Endothelial cell of umbilical vein (primary cell): Measurements from ENCODE around the gene GSTO2. TPM values are rescaled to one million over a fixed set of nuclear protein-coding genes. Genes with fewer than 3 reads are reported as not detected.

Experiments
- BruUV-seq: library from RNA; stranded (reverse); fragments of 400-500 nt; replicated peaks from 2 replicates; lab custom pipeline; 2021; lab: Mats Ljungman, UMichigan
- CTCF ChIA-PET: fragments of 300-600, 350-600 bp; sonication (Branson Sonifier 250); formaldehyde crosslinking; loops from one replicate; lab custom pipeline; 2021; ENCODE audit warnings: antibody characterized with exemption, inconsistent platforms; lab: Charles Lee
- POLR2A ChIA-PET: fragments of 300-600, 350-600 bp; sonication (Branson Sonifier 250); formaldehyde crosslinking; loops from one replicate; lab custom pipeline; 2021; ENCODE audit warnings: antibody characterized with exemption, inconsistent platforms; lab: Charles Lee
- DNase-seq: peaks from one replicate; pipeline ENCODE4 v3.0.0-alpha.2; 2011; ENCODE audit warnings: low read depth, low spot score
- FAIRE-seq: peaks from 2 replicates; lab custom pipeline; 2011; peaks lifted over from hg19 to GRCh38; lab: Jason Lieb, UNC
- H2AFZ ChIP-seq: 2 replicates; pipeline ENCODE4 v1.6.0; 2012; ENCODE audit warnings: low read depth, low read length, control low read depth, inconsistent platforms
- H3K27ac ChIP-seq: 2 replicates; pipeline ENCODE4 v1.5.1; 2011; ENCODE audit warnings: low read depth, mild to moderate bottlenecking, control low read depth, low read length, moderate library complexity; ENCODE audit not compliant: insufficient read depth
- H3K27me3 ChIP-seq, 2 experiments: 2 replicates each; pipeline versions ENCODE4 v1.6.0 to v1.6.1; 2011; ENCODE audit warnings: low read length in 2 of 2, mixed read lengths in 1 of 2; ENCODE audit not compliant: control insufficient read depth in 2 of 2, insufficient read depth in 2 of 2
- H3K36me3 ChIP-seq, 2 experiments: 2 replicates in 1 of 2; 3 replicates in 1 of 2; pipeline ENCODE4 v1.5.1; 2011; ENCODE audit warnings: low read length in 2 of 2, mild to moderate bottlenecking in 1 of 2, moderate library complexity in 1 of 2; ENCODE audit not compliant: control insufficient read depth in 2 of 2, insufficient read depth in 2 of 2; ENCODE audit errors: extremely low read depth in 1 of 2
- H3K4me1 ChIP-seq: 3 replicates; pipeline ENCODE4 v1.5.1; 2011; ENCODE audit warnings: mild to moderate bottlenecking, low read length; ENCODE audit not compliant: control insufficient read depth, insufficient read depth; ENCODE audit errors: extremely low read depth
- H3K4me2 ChIP-seq: 2 replicates; pipeline ENCODE4 v1.6.1; 2011; ENCODE audit warnings: low read length, control low read depth, mixed read lengths; ENCODE audit not compliant: insufficient read depth
- H3K4me3 ChIP-seq, 3 experiments: fragments of 200-600 bp in 1 of 3; sonication (generic), shearing (Covaris generic) in 1 of 3; replicated peaks in 1 of 3; 2 replicates each; pipeline ENCODE4 v1.5.1; 2011 to 2016; ENCODE audit warnings: control low read depth in 3 of 3, low read length in 3 of 3, mild to moderate bottlenecking in 2 of 3, inconsistent platforms in 1 of 3, low read depth in 1 of 3, moderate library complexity in 1 of 3; ENCODE audit not compliant: insufficient read depth in 1 of 3
- H3K79me2 ChIP-seq: 2 replicates; pipeline ENCODE4 v1.6.0; 2012; ENCODE audit warnings: low read length, inconsistent platforms; ENCODE audit not compliant: control insufficient read depth, insufficient read depth
- H3K9ac ChIP-seq: replicated peaks from 2 replicates; pipeline ENCODE3; 2011; ENCODE audit warnings: low read length, control low read depth; ENCODE audit not compliant: insufficient read depth; ENCODE audit errors: extremely low read depth
- H3K9me1 ChIP-seq: replicated peaks from 3 replicates; pipeline ENCODE4 v1.6.0; 2011; ENCODE audit warnings: mild to moderate bottlenecking, low read length; ENCODE audit not compliant: control insufficient read depth, insufficient read depth; ENCODE audit errors: extremely low read depth
- H3K9me3 ChIP-seq: replicated peaks from 2 replicates; pipeline ENCODE4 v1.5.1; 2012; ENCODE audit warnings: low read length, inconsistent platforms; ENCODE audit not compliant: control insufficient read depth, insufficient read depth
- H4K20me1 ChIP-seq: replicated peaks from 2 replicates; pipeline ENCODE3; 2011; ENCODE audit warnings: mild to moderate bottlenecking, low read length; ENCODE audit not compliant: control insufficient read depth, insufficient read depth; ENCODE audit errors: extremely low read depth
- EZH2 ChIP-seq: IDR thresholded peaks from 2 replicates; pipeline ENCODE4 v1.6.1; 2012; ENCODE audit warnings: borderline replicate concordance, low read depth, mild to moderate bottlenecking, moderate library complexity, low read length, inconsistent platforms; ENCODE audit not compliant: severe bottlenecking
- FOS ChIP-seq: IDR thresholded peaks from 2 replicates; pipeline ENCODE4 v1.6.1; 2011; ENCODE audit warnings: mild to moderate bottlenecking, low read length, moderate library complexity, borderline replicate concordance; ENCODE audit not compliant: insufficient read depth
- GATA2 ChIP-seq: IDR thresholded peaks from 2 replicates; pipeline ENCODE4 v1.7.0; 2011; ENCODE audit warnings: low read depth, mild to moderate bottlenecking, moderate library complexity, mixed read lengths, low read length; ENCODE audit not compliant: insufficient read length, insufficient read depth
- JUN ChIP-seq: IDR thresholded peaks from 2 replicates; pipeline ENCODE4 v1.6.1; 2011; ENCODE audit warnings: borderline replicate concordance, low read depth; ENCODE audit not compliant: insufficient read length, insufficient read depth
- MYC ChIP-seq: IDR thresholded peaks from one replicate; pipeline ENCODE4 v1.6.1; 2011; ENCODE audit warnings: mild to moderate bottlenecking, low read depth, low read length
- POLR2A ChIP-seq: IDR thresholded peaks from 2 replicates; pipeline ENCODE4 v1.6.1; 2012; ENCODE audit warnings: low read depth, mild to moderate bottlenecking, control low read depth, low read length
- POLR2AphosphoS5 ChIP-seq: IDR thresholded peaks from 2 replicates; pipeline ENCODE4 v1.6.1; 2012; ENCODE audit warnings: low read depth, mild to moderate bottlenecking, control low read depth, low read length, moderate library complexity; ENCODE audit not compliant: insufficient read depth
- dilution Hi-C: fragments of 300-500 bp; cut with MboI; formaldehyde crosslinking; loops from one replicate; pipeline ENCODE4 v1.15.0; 2019; ENCODE audit warnings: low sequenced_read_pairs; ENCODE audit not compliant: extremely low pct_ligation_motif_present
- intact Hi-C: fragments of 100-400 bp; cut with micrococcal nuclease; formaldehyde crosslinking; loops from one replicate; pipeline ENCODE4 v1.10.0; 2022
- polyA plus RNA-seq, 4 experiments: library from polyadenylated mRNA; depleted of rRNA in 3 of 4; stranded (reverse) in 3 of 4; unstranded in 1 of 4; fragments of >200 nt; gene quantifications; 2 replicates each; pipeline versions ENCODE4 v1.2.1 to v1.2.3, GENCODE V29; 2011 to 2012; ENCODE audit warnings: missing spikeins in 1 of 4
- total RNA-seq: library from RNA; stranded (reverse); gene quantifications from 2 replicates; pipeline ENCODE4 v1.2.3, GENCODE V29; 2021
- TF ChIP-seq, protein P1 (sequence below): IDR thresholded peaks from 2 replicates; pipeline ENCODE4 v1.6.1; 2011; ENCODE audit not compliant: insufficient read depth, insufficient read length
- TF ChIP-seq, protein P2 (sequence below), 2 donors: IDR thresholded peaks; 1 replicate in 1 of 2; 2 replicates in 1 of 2; pipeline ENCODE4 v1.5.1; 2011; ENCODE audit warnings: low read length in 2 of 2, mild to moderate bottlenecking in 2 of 2, moderate library complexity in 2 of 2, control low read depth in 1 of 2, inconsistent platforms in 1 of 2, low read depth in 1 of 2; ENCODE audit not compliant: insufficient read depth in 1 of 2; ENCODE audit errors: extremely low read depth in 1 of 2

GSTO2 gene
- total and polyA plus RNA-seq, 2 donors (not counting 3 experiments of a cell fraction or from before 2014, with no cell fraction given) = 0.84 to 1.4 TPM

DNA sequence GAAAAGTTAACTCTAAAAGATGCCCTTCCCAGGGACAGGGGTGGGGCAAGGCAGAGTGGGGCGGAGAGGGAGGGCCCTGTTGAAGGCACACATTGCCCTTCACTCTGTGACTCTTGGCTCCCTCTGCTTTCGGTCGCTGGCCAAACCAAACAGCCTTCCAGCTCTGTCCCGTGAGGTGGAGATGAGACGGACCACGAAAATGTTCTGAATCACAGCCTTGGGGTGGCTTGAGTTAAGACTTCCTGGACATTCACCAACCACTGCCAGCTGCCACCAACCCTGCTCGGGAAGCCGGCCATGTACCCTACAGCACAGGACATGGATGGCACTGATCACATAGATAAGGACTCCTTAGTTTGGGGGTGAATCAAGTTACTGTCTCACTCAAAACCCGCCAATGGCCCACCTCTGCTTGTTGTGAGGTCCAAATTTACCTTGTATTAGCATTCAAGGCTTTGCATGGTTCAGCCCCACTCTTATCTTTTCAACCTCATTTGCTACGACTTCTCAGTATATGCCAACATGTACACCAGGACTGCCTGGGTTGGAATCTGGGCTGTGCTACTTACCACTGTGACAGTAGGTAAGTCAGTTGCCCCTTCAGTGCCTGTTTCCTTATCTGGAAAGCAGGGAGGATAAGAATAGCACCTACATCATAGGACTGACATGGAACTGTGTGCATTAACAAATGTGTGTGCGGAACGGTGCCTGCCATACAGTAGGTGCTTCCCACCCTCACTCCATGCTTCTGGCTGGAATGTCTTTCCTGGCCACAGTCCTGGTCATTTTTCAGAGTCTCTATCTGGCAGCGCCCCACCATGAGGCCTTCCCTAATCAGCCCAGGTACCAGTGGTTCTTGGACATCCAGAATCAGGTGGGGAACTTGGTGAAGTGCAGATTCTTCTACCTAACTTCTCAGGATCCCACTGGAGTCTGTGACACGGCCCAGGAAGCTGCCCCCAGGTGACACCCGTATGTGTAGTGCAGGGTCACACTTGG is 41.3 kb downstream of the GSTO2 start:
- Histone ChIP-seq H3K9me3 (no peaks in the 10 kb centered on the region), H3K9ac (no peak overlapping the region), H3K79me2 (peaks cover 52% of the 10 kb centered on the region), H2AFZ (no peak overlapping the region), H3K4me2 (no peak overlapping the region), H3K9me1 (no peaks in the 10 kb centered on the region), H3K4me1 (peaks cover 12% of the 10 kb centered on the region), H3K27me3 (no peaks in the 10 kb centered on the region), H4K20me1 (no peaks in the 10 kb centered on the region), H3K27ac (no peak overlapping the region), H3K4me3 (no peak overlapping the region), H3K36me3 (peaks cover 11 to 24% of the 10 kb centered on the region in 2 experiments)
- intact Hi-C loops (no loop called here), dilution Hi-C loops (no loop called here)
- DNase-seq = peak; percentile 57
- CTCF ChIA-PET = interaction anchor here (0.6 to 3.8 kb wide), 8 partner anchors 8 to 43 kb away, joined by 3 to 15 read pairs (median 4); partner anchors contain the start of gene CFAP58
- no TSS peak for BruUV-seq
- POLR2A ChIA-PET = interaction anchor here (1.1 kb wide), 1 partner anchor 21 kb away, joined by 4 read pairs; no protein-coding TSS in a partner anchor
- TF ChIP-seq GATA2 (peak; percentile 57), JUN (no peak)
- FAIRE-seq = peak; percentile 79

DNA sequence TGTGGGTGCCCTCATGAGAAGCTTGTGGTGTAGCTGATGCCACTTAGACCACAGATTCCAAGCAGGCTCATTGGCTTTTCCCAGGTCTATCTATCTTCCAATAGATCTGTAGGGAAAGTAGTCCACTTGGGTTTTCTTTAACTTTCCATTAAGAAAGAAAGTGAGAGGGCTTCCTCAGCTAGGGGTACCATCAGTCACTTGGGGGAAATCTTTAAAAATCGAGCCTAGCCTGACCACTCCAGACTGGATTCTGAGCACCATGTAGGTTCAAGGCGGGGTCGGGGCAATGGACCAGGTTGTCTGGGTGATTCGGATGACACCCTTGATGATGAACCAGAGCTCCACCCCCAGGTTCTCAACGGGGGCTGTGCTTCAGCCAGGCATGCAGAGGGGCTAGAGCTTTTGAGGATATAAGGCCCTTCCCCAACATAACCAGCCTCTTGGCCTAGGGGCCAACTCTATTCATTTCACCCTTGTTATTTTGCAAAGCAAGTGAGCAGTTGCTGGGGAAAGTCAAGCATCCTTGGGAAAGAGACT is 42.3 kb downstream of the GSTO2 start:
- POLR2A ChIA-PET = interaction anchor here (1.1 kb wide), 1 partner anchor 10 kb away, joined by 4 read pairs; no protein-coding TSS in a partner anchor
- Histone ChIP-seq H3K9ac (no peak overlapping the region), H3K36me3 (peaks cover 13 to 25% of the 10 kb centered on the region in 2 experiments), H3K4me2 (no peak overlapping the region), H3K4me3 (no peak overlapping the region), H3K79me2 (peaks cover 62% of the 10 kb centered on the region), H3K4me1 (peaks cover 9% of the 10 kb centered on the region), H2AFZ (no peak overlapping the region), H3K9me1 (no peaks in the 10 kb centered on the region), H3K9me3 (no peaks in the 10 kb centered on the region), H3K27me3 (no peaks in the 10 kb centered on the region), H4K20me1 (no peaks in the 10 kb centered on the region), H3K27ac (no peak overlapping the region)
- CTCF ChIA-PET = interaction anchor here (1.1 to 3.8 kb wide), 7 partner anchors 11 to 41 kb away, joined by 3 to 19 read pairs (median 6); partner anchors contain the start of genes CFAP58 and ITPRIP
- DNase-seq (no peak), FAIRE-seq (no peak)
- no TSS peak for BruUV-seq
- dilution Hi-C loops = no loop called here
- intact Hi-C loops = no loop called here
- TF ChIP-seq, protein P1, sequence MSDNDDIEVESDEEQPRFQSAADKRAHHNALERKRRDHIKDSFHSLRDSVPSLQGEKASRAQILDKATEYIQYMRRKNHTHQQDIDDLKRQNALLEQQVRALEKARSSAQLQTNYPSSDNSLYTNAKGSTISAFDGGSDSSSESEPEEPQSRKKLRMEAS = no peak
- TF ChIP-seq GATA2 = no peak
- no peak for TF ChIP-seq FOS
- TF ChIP-seq, protein P2, sequence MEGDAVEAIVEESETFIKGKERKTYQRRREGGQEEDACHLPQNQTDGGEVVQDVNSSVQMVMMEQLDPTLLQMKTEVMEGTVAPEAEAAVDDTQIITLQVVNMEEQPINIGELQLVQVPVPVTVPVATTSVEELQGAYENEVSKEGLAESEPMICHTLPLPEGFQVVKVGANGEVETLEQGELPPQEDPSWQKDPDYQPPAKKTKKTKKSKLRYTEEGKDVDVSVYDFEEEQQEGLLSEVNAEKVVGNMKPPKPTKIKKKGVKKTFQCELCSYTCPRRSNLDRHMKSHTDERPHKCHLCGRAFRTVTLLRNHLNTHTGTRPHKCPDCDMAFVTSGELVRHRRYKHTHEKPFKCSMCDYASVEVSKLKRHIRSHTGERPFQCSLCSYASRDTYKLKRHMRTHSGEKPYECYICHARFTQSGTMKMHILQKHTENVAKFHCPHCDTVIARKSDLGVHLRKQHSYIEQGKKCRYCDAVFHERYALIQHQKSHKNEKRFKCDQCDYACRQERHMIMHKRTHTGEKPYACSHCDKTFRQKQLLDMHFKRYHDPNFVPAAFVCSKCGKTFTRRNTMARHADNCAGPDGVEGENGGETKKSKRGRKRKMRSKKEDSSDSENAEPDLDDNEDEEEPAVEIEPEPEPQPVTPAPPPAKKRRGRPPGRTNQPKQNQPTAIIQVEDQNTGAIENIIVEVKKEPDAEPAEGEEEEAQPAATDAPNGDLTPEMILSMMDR (IDR thresholded peaks at IDR 0.05; ENCODE audit: extremely low read depth in 1 of 2, insufficient read depth in 1 of 2, low read depth in 1 of 2, low read length in 2 of 2) = no peak
- no peak for TF ChIP-seq JUN
- TF ChIP-seq POLR2AphosphoS5 = no peak
- no peak for TF ChIP-seq MYC
- TF ChIP-seq POLR2A = no peak
- TF ChIP-seq EZH2 = no peak
